Cardiac fibroblast (primary cell): ENCODE data around the gene OR51B4.

Experiments
- DNase-seq, 2 donors: peaks; one replicate each; pipeline versions ENCODE4 v3.0.0 to v3.0.0-alpha.2; 2010; ENCODE audit warnings: low read depth in 2 of 2
- H3K4me3 ChIP-seq, 2 donors: replicated peaks in 1 of 2; 1 replicate in 1 of 2; 2 replicates in 1 of 2; pipeline ENCODE4 v1.5.1; 2011; ENCODE audit warnings: low read depth in 2 of 2, low read length in 2 of 2, mild to moderate bottlenecking in 2 of 2, moderate library complexity in 1 of 2
- CTCF ChIP-seq: IDR thresholded peaks from one replicate; pipeline ENCODE4 v1.5.1; 2011; ENCODE audit warnings: low read depth, mild to moderate bottlenecking, low read length, inconsistent platforms

The OR51B4 gene

GRCh38 chr11:5286901-5287300 is 14.8 kb downstream of the OR51B4 start:
- no peak for DNase-seq
- H3K4me3 ChIP-seq = no peak overlapping the region
- TF ChIP-seq CTCF = no peak

- TF ChIP-seq CTCF = no peak
- no peak overlapping the region for H3K4me3 ChIP-seq
- DNase-seq = no peak
Observed at GRCh38 chr11:5286351-5286750, 15.4 kb downstream of the OR51B4 start.

GRCh38 chr11:5285703-5286340 is 15.9 kb downstream of the OR51B4 start:
- no peak for DNase-seq
- H3K4me3 ChIP-seq = no peak overlapping the region
- TF ChIP-seq CTCF = no peak

GRCh38 chr11:5284637-5285036 is 17.1 kb downstream of the OR51B4 start:
- DNase-seq = no peak
- no peak overlapping the region for H3K4me3 ChIP-seq
- no peak for TF ChIP-seq CTCF

GRCh38 chr11:5283882-5284281 is 17.9 kb downstream of the OR51B4 start:
- DNase-seq = no peak

GRCh38 chr11:5283086-5283485 is 18.7 kb downstream of the OR51B4 start:
- TF ChIP-seq CTCF = no peak
- no peak overlapping the region for H3K4me3 ChIP-seq
- DNase-seq = no peak

More at GRCh38 chr11:5283882-5284281, 17.9 kb downstream of the OR51B4 start:
- no peak overlapping the region for H3K4me3 ChIP-seq
- no peak for TF ChIP-seq CTCF

GRCh38 chr11:5282628-5283027 is 19.1 kb downstream of the OR51B4 start:
- H3K4me3 ChIP-seq = no peak overlapping the region
- no peak for DNase-seq
- no peak for TF ChIP-seq CTCF
